Tibial nerve (tissue), 4 donors: ENCODE results near the gene NUDC. TPM values are rescaled to one million over a fixed set of nuclear protein-coding genes. Genes with fewer than 3 reads are reported as not detected.
A peak's percentile ranks its signal among the peaks of the same experiment; 100 is the strongest.

ENCODE experiments used
- DNase-seq, 2 donors: peaks; one replicate each; pipeline ENCODE4 v3.0.0-alpha.2; 2019; ENCODE audit warnings: low spot score in 2 of 2
- H3K27ac ChIP-seq, 4 donors: fragments of 200-600 bp; sonication (generic) in 3 of 4; one replicate each; pipeline ENCODE4 v1.5.1; 2017 to 2019; ENCODE audit warnings: mild to moderate bottlenecking in 1 of 4
- H3K27me3 ChIP-seq, 2 donors: fragments of 200-600 bp; sonication (generic) in 1 of 2; one replicate each; pipeline versions ENCODE4 v1.5.1 to v1.6.0; 2017 to 2019
- H3K36me3 ChIP-seq, 3 donors: fragments of 200-600 bp; sonication (generic); one replicate each; pipeline ENCODE4 v1.5.1; 2018 to 2019
- H3K4me1 ChIP-seq, 4 donors: fragments of 200-600 bp; sonication (generic) in 3 of 4; one replicate each; pipeline ENCODE4 v1.5.1; 2017 to 2019
- H3K4me3 ChIP-seq, 4 donors: fragments of 200-600 bp; sonication (generic) in 3 of 4; one replicate each; pipeline ENCODE4 v1.5.1; 2017 to 2019; ENCODE audit warnings: mild to moderate bottlenecking in 1 of 4, moderate library complexity in 1 of 4
- H3K9me3 ChIP-seq, 4 donors: fragments of 200-600 bp; sonication (generic) in 3 of 4; one replicate each; pipeline ENCODE4 v1.5.1; 2017 to 2019
- EP300 ChIP-seq, 2 donors: sonication (generic); formaldehyde crosslinking; IDR thresholded peaks; one replicate each; pipeline ENCODE4 v1.6.1; 2017; ENCODE audit warnings: antibody characterized with exemption in 2 of 2, mild to moderate bottlenecking in 1 of 2
- POLR2A ChIP-seq, 2 donors: fragments of 450-650 bp; IDR thresholded peaks; one replicate each; pipeline ENCODE4 v1.6.1; 2017; ENCODE audit warnings: antibody characterized with exemption in 2 of 2, mild to moderate bottlenecking in 2 of 2, moderate library complexity in 2 of 2
- WGBS, 2 donors: methylation state at CpG; one replicate each; pipeline ENCODE4 v1.1.5; 2018; 5-methylcytosine and 5-hydroxymethylcytosine counted together
- total RNA-seq, 4 donors: library from RNA; depleted of rRNA; stranded (reverse); fragments of >200 nt; gene quantifications; one replicate each; pipeline ENCODE4 v1.1.0, GENCODE V29; 2016
- TF ChIP-seq, protein P1 (sequence below), 5 experiments: fragments of 200-600 bp in 3 of 5; fragments of 450-650 bp in 2 of 5; sonication (generic) in 3 of 5; IDR thresholded peaks; one replicate each; pipeline ENCODE4 v1.5.1; 2016 to 2019; ENCODE audit warnings: antibody characterized with exemption in 5 of 5, mild to moderate bottlenecking in 3 of 5, moderate library complexity in 2 of 5

Gene NUDC
- total RNA-seq, 4 donors from 2014 or later = 47.9 to 60.9 (median 57.0) TPM

DNA sequence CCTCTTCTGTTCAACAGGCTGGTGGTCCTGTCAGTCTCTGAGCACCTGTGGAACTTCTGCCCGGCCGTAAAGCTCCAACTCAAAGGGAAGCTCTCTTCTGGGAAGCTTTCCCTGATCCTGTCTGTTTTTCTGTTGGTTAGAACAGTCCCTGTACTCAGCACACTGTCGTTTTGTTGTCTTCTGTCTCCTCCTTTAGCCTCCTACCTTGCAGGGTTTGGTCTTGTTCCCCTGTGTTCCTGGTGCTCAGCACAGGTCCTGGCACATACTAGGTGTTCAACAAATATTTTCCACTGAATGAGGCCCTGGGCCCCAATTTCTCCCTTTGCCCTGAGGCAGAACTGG, 39.1 kb downstream of the NUDC start:
- TF ChIP-seq POLR2A (IDR thresholded peaks at IDR 0.05) (no peak), EP300 (IDR thresholded peaks at IDR 0.05) (no peak)
- TF ChIP-seq, protein P1, sequence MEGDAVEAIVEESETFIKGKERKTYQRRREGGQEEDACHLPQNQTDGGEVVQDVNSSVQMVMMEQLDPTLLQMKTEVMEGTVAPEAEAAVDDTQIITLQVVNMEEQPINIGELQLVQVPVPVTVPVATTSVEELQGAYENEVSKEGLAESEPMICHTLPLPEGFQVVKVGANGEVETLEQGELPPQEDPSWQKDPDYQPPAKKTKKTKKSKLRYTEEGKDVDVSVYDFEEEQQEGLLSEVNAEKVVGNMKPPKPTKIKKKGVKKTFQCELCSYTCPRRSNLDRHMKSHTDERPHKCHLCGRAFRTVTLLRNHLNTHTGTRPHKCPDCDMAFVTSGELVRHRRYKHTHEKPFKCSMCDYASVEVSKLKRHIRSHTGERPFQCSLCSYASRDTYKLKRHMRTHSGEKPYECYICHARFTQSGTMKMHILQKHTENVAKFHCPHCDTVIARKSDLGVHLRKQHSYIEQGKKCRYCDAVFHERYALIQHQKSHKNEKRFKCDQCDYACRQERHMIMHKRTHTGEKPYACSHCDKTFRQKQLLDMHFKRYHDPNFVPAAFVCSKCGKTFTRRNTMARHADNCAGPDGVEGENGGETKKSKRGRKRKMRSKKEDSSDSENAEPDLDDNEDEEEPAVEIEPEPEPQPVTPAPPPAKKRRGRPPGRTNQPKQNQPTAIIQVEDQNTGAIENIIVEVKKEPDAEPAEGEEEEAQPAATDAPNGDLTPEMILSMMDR (IDR thresholded peaks at IDR 0.05) = no peak
- peaks cover 0 to 82% of the 10 kb centered on the region in 2 donors for H3K27me3 ChIP-seq
- H3K4me1 ChIP-seq = peaks cover 0 to 12% (median 9%) of the 10 kb centered on the region in 4 donors
- H3K9me3 ChIP-seq = peaks cover 0 to 15% (median 0%) of the 10 kb centered on the region in 4 donors
- peak overlapping the region in 1 of 4 donors; percentile 57 for H3K4me3 ChIP-seq
- no peak for DNase-seq
- H3K36me3 ChIP-seq = peaks cover 0 to 6% (median 0%) of the 10 kb centered on the region in 3 donors
- 29 to 35% methylated on average over 3 of the region's 3 CpGs for WGBS, 2 donors
- no peak overlapping the region for H3K27ac ChIP-seq

DNA sequence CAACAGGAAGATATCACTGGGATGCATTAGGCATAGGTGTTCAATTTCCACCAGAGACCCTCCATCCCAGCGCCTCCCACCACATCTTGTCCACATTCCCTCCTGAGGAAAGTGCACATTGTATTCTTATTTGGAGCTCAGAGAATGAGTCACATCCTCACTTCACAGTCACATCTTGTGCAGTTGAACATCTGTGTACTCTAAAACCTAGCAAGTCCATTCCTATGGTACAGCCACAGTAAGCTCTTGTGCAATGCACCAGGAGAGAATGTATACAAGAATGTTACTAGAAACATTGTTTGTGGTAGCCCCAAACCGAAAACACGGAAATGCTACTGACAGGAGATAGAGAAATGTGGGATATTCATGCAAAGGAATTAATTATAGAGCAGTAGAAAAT, 40.3 kb downstream of the NUDC start:
- Histone ChIP-seq H3K27me3 (peaks cover 0 to 91% of the 10 kb centered on the region in 2 donors), H3K36me3 (no peaks in the 10 kb centered on the region), H3K4me3 (no peak overlapping the region), H3K27ac (no peak overlapping the region), H3K4me1 (peaks cover 0 to 12% (median 9%) of the 10 kb centered on the region in 4 donors), H3K9me3 (peaks cover 0 to 3% (median 0%) of the 10 kb centered on the region in 4 donors)
- TF ChIP-seq EP300 (IDR thresholded peaks at IDR 0.05) (no peak), POLR2A (IDR thresholded peaks at IDR 0.05) (no peak)
- TF ChIP-seq, protein P1 (IDR thresholded peaks at IDR 0.05) = no peak
- no peak for DNase-seq
- WGBS, 2 donors = 65 to 66% methylated on average over 3 of the region's 3 CpGs

DNA sequence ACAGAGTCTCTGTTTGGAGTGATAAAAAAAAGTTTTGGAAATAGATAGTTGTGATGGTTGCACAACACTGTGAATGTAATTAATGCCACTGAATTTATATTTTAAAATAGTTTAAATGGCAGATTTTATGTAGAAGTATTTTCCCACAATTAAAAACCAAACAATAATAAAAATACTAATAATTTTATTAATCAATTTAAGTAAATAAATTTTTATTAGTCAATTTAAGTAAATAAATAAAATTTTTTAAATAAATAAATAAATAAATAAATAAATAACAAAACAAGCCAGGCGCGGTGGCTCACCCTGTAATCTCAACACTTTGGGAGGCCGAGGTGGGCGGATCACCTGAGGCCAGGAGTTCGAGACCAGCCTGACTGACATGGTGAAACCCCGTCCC, 43.7 kb downstream of the NUDC start:
- Histone ChIP-seq H3K27me3 (peaks cover 0 to 60% of the 10 kb centered on the region in 2 donors), H3K36me3 (no peaks in the 10 kb centered on the region), H3K4me3 (no peak overlapping the region), H3K27ac (no peak overlapping the region), H3K9me3 (no peaks in the 10 kb centered on the region), H3K4me1 (peaks cover 0 to 2% (median 1%) of the 10 kb centered on the region in 4 donors)
- TF ChIP-seq POLR2A (IDR thresholded peaks at IDR 0.05) = no peak
- TF ChIP-seq, protein P1 (IDR thresholded peaks at IDR 0.05) = no peak
- no peak for TF ChIP-seq EP300 (IDR thresholded peaks at IDR 0.05)
- 92 to 93% methylated on average over 6 of the region's 6 CpGs for WGBS, 2 donors
- DNase-seq = no peak

DNA sequence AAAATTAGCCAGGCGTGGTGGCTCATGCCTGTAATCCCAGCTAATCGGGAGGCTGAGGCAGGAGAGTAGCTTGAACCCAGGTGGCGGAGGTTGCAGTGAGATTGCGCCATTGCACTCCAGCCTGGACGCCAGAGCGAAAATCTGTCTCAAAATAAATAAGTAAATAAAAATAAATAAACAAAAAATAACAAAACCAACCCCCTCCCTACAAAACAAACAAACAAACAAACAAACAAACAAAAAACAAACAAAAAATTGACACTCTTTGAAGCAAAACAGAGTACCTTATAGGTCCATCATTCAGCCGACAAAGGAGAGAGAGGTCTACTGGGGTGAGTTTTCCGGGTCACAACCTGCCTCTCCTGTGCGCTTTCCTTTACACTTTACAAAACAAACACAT, 44.1 kb downstream of the NUDC start:
- 90% methylated on average over 9 of the region's 9 CpGs for WGBS, 2 donors
- Histone ChIP-seq H3K27ac (no peak overlapping the region), H3K27me3 (peaks cover 0 to 58% of the 10 kb centered on the region in 2 donors), H3K4me3 (no peak overlapping the region), H3K4me1 (no peaks in the 10 kb centered on the region), H3K36me3 (no peaks in the 10 kb centered on the region), H3K9me3 (no peaks in the 10 kb centered on the region)
- DNase-seq = no peak
- TF ChIP-seq EP300 (IDR thresholded peaks at IDR 0.05) (no peak), POLR2A (IDR thresholded peaks at IDR 0.05) (no peak)
- TF ChIP-seq, protein P1 (IDR thresholded peaks at IDR 0.05) = no peak

DNA sequence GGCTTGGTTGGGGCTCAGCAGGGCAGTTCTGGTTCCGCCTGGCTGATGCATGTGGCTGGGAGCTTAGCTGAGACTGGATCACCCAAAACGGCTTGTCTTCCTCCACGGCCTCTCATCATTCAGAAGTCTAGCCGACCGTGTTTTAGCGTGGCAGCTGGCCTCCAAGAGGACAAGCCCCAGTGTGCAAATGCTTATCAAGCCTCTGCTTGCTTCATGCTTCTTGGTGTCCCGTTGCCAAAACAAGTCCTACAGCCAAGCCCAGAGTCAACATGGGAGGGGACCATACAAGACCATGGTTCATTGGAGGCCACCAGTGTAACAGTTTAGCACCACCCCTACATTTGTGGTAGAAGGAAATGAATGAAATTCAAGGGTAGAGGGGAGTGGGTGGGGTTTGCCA, 49.3 kb downstream of the NUDC start:
- Histone ChIP-seq H3K4me3 (no peak overlapping the region), H3K36me3 (no peaks in the 10 kb centered on the region), H3K27me3 (peaks cover 0 to 16% of the 10 kb centered on the region in 2 donors), H3K9me3 (no peaks in the 10 kb centered on the region), H3K4me1 (no peaks in the 10 kb centered on the region), H3K27ac (no peak overlapping the region)
- TF ChIP-seq, protein P1 (IDR thresholded peaks at IDR 0.05) = no peak
- TF ChIP-seq POLR2A (IDR thresholded peaks at IDR 0.05) (no peak), EP300 (IDR thresholded peaks at IDR 0.05) (no peak)
- WGBS, 2 donors = 48 to 59% methylated on average over 7 of the region's 7 CpGs
- no peak for DNase-seq
